ENCODE results near the gene TCFL5. TPM values are rescaled to one million over a fixed set of nuclear protein-coding genes. Genes with fewer than 3 reads are reported as not detected.

TCFL5 gene
- total RNA-seq, 1 donor from 2014 or later, result 8.2 TPM

GRCh38 chr20:62838128-62838891, 23.3 kb downstream of the TCFL5 start:
- H3K36me3 ChIP-seq, result no peaks in the 10 kb centered on the region
- peak; percentile 59 to 63 for ATAC-seq
- no peak overlapping the region for H3K4me3 ChIP-seq
- no peaks in the 10 kb centered on the region for H3K4me1 ChIP-seq
- intact Hi-C loops (cut with DNase I), result no loop called here
- TF ChIP-seq CTCF (IDR thresholded peaks at IDR 0.05), result no peak
- no peak overlapping the region for H3K27ac ChIP-seq
- DNase-seq, result peak; percentile 66
- peaks cover 25% of the 10 kb centered on the region for H3K27me3 ChIP-seq (ENCODE audit: low read depth)
- H3K9me3 ChIP-seq, result no peaks in the 10 kb centered on the region

GRCh38 chr20:62837790-62838127, 23.9 kb downstream of the TCFL5 start:
- peaks cover 4% of the 10 kb centered on the region for H3K4me1 ChIP-seq
- no peak for DNase-seq
- no peak for TF ChIP-seq CTCF (IDR thresholded peaks at IDR 0.05)
- peaks cover 25% of the 10 kb centered on the region for H3K27me3 ChIP-seq (ENCODE audit: low read depth)
- no peaks in the 10 kb centered on the region for H3K36me3 ChIP-seq
- intact Hi-C loops (cut with DNase I), result no loop called here
- no peak overlapping the region for H3K4me3 ChIP-seq
- no peaks in the 10 kb centered on the region for H3K9me3 ChIP-seq
- ATAC-seq, result no peak
- no peak overlapping the region for H3K27ac ChIP-seq

GRCh38 chr20:62836967-62837490, 24.6 kb downstream of the TCFL5 start:
- TF ChIP-seq CTCF (IDR thresholded peaks at IDR 0.05), result no peak
- no peak for DNase-seq
- intact Hi-C loops (cut with DNase I), result no loop called here
- H3K4me3 ChIP-seq, result no peak overlapping the region
- no peaks in the 10 kb centered on the region for H3K9me3 ChIP-seq
- no peak overlapping the region for H3K27ac ChIP-seq
- H3K4me1 ChIP-seq, result peaks cover 11% of the 10 kb centered on the region
- no peaks in the 10 kb centered on the region for H3K36me3 ChIP-seq
- ATAC-seq, result no peak
- peaks cover 25% of the 10 kb centered on the region for H3K27me3 ChIP-seq (ENCODE audit: low read depth)

GRCh38 chr20:62835931-62836861, 25.4 kb downstream of the TCFL5 start:
- no peak for DNase-seq

More at GRCh38 chr20:62835931-62836861, 25.4 kb downstream of the TCFL5 start:
- intact Hi-C loops (cut with DNase I), result no loop called here
- Histone ChIP-seq H3K27ac (no peak overlapping the region), H3K36me3 (no peaks in the 10 kb centered on the region), H3K9me3 (no peaks in the 10 kb centered on the region), H3K27me3 (ENCODE audit: low read depth) (peaks cover 25% of the 10 kb centered on the region), H3K4me1 (peaks cover 15% of the 10 kb centered on the region), H3K4me3 (no peak overlapping the region)
- no peak for ATAC-seq
- no peak for TF ChIP-seq CTCF (IDR thresholded peaks at IDR 0.05)
